IPS DF 4.7 (cell line): Measurements from ENCODE around the gene SLC25A47.
"Not testable (repeated sequence)": the region's sequence is repeated elsewhere in the genome, so short reads cannot be mapped to it uniquely, and the experiment has no call there.

ENCODE experiments used
- DNase-seq: peaks from one replicate; pipeline ENCODE4 v3.0.0-alpha.2; 2013; ENCODE audit warnings: low spot score; ENCODE audit errors: extremely low read depth

SLC25A47 gene, protein sequence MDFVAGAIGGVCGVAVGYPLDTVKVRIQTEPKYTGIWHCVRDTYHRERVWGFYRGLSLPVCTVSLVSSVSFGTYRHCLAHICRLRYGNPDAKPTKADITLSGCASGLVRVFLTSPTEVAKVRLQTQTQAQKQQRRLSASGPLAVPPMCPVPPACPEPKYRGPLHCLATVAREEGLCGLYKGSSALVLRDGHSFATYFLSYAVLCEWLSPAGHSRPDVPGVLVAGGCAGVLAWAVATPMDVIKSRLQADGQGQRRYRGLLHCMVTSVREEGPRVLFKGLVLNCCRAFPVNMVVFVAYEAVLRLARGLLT

GRCh38 chr14:100323121-100323941 is at the start of gene SLC25A47:
Gene SLC25A47 (plus strand): TSS chr14:100323339. CDS start chr14:100323415, 76 bp downstream.
- no peak for DNase-seq

DNA sequence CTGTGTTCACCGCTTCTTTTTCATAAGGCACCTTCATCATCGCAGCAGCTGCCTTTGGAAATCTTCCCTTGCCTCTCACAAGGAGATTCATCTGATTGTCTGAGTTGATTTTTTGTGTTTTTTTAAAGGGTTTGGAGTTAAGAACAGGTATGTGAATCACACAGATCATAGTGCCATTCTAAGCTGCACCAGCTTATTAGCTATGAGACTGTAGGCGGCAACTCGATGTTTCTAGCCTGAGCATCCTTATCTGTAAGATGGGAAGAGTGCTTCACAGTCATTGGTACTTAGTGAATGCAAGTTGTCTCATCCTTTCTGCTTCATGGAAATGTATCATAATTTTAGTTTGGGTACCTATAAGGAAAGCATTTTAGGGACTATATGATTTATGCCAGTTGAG is 48.9 kb upstream of the SLC25A47 start:
- no peak for DNase-seq

GRCh38 chr14:100275214-100275613 is 47.9 kb upstream of the SLC25A47 start:
- DNase-seq: no peak

- DNase-seq: no peak
Observed at GRCh38 chr14:100278702-100279101, 44.4 kb upstream of the SLC25A47 start.

- no peak for DNase-seq
Observed at GRCh38 chr14:100279133-100279532, 44.0 kb upstream of the SLC25A47 start.

GRCh38 chr14:100279563-100279962 is 43.6 kb upstream of the SLC25A47 start:
- DNase-seq: no peak

DNA sequence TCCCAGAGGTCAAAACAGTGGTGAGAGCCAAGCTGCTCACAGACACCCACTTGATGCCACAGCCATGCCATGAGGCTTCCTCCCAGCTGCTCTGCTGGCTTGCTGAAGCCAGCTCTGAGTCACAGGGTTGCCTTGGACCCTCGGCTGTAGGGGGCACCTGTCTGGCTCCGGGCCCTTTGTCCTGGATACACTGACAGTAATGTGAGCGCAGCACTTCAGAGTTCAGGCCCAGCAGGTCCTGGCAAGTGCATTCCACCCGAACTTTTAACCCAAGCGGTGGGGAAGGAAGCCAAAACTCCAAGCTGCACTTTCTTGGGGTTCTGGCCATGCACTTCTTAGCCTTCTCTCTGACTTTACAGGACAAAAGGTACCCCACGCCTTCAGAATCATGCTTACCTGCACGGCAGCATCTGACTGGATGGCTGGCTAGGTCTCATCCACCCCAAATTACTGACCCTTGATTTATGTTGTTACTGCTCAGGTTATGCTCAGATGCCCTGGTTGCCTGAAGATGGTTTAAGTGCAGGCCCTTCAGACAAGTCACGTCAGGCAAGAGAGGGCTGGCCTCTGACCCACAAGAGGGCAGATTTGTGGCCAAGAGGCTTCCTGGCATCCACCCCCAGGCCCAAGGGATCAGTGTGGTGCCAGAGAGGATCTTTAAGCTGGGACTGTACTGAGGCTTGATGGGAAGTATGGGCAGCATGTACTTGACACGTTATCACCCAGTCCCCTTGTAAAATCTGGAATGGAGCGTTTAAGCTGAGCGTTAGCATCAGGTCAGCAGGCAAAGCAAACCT is 41.7 kb upstream of the SLC25A47 start:
- no peak for DNase-seq

GRCh38 chr14:100282083-100282350 is 41.1 kb upstream of the SLC25A47 start:
- no peak for DNase-seq

- no peak for DNase-seq
Observed at GRCh38 chr14:100282766-100283419, 40.2 kb upstream of the SLC25A47 start.

DNA sequence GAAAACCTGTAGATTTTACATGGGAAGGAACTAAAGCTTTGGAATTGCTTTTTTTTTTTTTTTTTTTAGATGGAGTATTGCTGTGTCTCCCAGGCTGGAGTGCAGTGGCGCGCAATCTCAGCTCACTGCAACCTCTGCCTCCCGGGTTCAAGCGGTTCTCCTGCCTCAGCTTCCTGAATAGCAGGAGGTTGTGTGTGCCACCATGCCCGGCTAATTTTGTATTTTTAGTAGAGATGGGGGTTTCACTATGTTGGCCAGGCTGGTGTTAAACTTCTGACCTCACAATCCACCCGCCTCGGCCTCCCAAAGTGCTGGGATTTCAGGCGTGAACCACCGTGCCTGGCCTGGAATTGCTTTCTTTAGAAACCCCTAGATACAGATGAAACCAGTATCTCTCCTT is 39.7 kb upstream of the SLC25A47 start:
- DNase-seq: not testable (repeated sequence)

DNA sequence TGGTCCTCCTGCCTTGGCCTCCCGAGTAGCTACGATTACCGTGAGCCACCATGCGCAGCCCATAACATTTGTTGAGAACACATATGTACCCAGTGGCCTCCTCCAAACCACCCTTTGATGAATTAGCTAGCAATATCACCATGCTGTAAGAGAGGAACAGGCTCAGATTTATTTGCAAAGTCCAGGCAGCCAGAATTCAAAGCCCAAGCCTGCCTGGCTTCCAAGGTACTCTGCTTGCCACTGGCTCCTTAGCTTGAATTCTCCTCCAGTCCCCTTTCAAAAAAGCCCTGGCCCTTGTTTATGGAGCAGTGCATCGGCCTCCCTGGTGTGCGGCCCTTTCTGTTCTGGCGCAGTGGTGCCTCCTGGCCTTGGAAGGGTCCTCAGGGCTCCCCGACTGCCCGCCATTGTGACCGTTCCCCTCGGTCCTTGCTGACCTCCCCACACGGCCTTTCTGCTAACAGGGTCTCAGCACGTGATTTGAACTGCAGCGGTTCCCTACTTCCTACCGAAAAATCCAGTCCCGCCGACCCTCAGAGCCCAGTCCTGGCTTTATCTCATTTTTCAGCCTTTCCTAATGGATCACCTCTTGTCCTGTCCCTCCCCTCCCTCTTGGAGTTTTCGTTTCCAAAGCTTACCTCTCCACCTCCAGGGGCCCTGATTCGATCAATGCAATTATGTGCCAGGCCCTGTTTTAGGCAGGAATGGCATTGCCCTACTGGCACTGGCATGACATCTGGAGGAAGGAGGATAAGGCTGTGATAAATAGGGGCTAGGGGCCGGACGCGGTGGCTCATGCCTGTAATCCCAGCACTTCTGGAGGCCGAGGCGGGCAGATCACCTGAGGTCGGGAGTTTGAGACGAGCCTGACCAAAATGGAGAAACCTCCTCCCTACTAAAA is 38.9 kb upstream of the SLC25A47 start:
- DNase-seq: no peak

DNA sequence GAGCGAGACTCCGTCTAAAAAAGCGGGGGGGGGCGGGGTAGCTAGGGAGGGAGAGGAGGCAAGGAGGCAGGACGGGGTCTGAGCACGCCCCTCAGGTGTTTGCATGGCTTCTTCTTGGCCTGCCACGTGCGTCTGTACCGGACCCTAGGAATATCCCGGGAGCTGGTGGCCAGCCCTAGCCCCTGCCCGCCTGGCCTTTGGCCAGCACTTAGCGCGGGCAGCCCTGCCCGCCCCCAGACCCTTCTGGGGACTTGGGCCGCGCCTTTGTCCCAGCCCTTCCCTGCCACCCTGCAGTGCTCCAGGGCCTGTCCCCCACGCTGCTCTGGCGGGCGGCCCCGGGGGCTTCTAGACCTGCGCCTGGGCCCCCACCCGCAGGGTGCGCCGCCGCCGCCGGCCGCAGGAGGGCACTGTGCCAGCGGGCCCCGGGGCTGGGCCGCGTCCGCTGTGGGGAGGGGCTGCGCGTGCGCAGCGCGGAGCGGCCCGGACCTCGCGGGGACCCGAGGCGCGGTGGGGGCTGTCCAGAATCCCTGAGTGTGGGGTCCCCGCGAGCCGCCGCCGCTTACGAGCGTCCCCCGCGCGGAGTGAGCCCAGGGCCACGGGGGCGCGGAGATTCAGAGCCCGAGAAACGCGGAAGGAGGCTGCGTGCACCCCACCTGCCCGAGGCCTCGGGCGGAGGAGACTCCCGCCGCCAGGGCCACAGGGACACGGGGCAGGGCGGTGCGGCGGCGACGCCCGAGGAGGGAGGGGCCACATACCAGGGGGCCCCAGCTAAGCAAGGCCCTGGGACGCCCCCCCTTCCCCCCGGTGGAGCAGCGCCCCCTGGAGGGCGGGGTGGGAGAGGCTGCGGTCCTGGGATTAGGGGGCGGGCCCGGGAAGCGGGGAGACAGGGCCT is 37.9 kb upstream of the SLC25A47 start:
- DNase-seq: no peak

- DNase-seq: no peak
Observed at GRCh38 chr14:100285913-100286400, 37.2 kb upstream of the SLC25A47 start.

GRCh38 chr14:100286484-100287191 is 36.5 kb upstream of the SLC25A47 start:
- DNase-seq: no peak

GRCh38 chr14:100287202-100287997 is 35.7 kb upstream of the SLC25A47 start:
- no peak for DNase-seq

DNA sequence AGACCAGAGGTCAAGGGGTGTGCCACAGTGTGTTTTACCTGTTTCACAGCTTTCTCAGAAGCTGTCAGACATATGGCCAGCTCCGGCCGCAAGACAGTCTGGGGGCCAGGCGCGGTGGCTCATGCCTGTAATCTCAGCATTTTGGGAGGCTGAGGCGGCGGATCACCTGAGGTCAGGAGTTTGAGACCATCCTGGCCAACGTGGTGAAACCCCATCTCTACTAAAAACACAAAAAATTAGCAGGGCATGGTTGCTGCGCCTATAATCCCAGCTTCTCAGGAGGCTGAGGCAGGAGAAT is 35.2 kb upstream of the SLC25A47 start:
- not testable (repeated sequence) for DNase-seq

- no peak for DNase-seq
Observed at GRCh38 chr14:100288382-100289185, 34.6 kb upstream of the SLC25A47 start.
